Subcutaneous adipose tissue (tissue), 4 donors: ENCODE results near the gene ARIH2. TPM values are rescaled to one million over a fixed set of nuclear protein-coding genes. Genes with fewer than 3 reads are reported as not detected.

Experiments
- CTCF ChIP-seq: fragments of 450-650 bp; IDR thresholded peaks from one replicate; pipeline ENCODE4 v1.5.1; 2016; ENCODE audit warnings: low read depth, mild to moderate bottlenecking, control low read depth, antibody characterized with exemption, moderate library complexity
- total RNA-seq, 4 donors: library from RNA; depleted of rRNA; stranded (reverse); fragments of >200 nt; gene quantifications; one replicate each; pipeline ENCODE4 v1.1.0, GENCODE V29; 2016

Gene ARIH2
- total RNA-seq, 4 donors from 2014 or later, result 63.4 to 110 (median 80.2) TPM

- no peak for TF ChIP-seq CTCF
Measured at GRCh38 chr3:49006408-49007067, 87.9 kb downstream of the ARIH2 start.

DNA sequence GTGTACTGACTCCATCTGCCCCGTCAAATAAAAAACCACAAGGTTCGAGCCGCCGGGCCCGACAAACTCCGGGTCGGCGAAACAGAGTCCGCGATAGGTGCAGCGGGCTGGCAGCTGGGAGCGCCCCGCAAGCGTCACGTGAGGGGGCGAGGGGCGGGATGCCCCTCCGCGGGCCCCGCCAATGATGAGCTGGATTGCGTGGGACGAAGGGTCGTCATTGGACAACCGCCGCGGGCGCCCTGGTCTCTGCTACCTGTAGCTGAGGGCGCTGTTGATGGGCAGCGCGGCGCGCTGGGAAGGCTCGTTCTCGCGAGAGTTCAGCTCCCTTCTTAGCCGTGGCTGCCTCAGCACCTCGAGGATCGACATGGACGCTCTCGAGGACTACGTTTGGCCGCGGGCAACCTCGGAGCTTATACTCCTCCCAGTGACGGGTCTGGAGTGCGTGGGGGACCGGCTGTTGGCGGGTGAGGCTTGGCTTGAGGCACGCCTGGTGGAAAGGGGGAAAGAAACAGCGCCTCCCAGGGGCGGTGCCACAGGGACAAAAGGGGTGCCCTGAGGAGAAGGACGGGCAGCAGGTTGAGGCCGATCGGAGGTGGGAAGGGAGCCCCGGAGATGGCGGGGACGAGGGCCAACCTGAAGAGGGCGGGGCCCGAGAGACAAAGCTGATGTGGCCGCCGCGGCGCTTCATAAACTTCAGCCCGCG, 88.6 kb downstream of the ARIH2 start, which contains the start of gene WDR6:
Gene WDR6, plus strand, starts transcription at position 324 of the 703 bp plus-strand sequence. Its CDS starts 41 bp downstream, at position 365.
- TF ChIP-seq CTCF, result no peak

GRCh38 chr3:49007771-49008528, 89.3 kb downstream of the ARIH2 start:
- TF ChIP-seq CTCF, result no peak

DNA sequence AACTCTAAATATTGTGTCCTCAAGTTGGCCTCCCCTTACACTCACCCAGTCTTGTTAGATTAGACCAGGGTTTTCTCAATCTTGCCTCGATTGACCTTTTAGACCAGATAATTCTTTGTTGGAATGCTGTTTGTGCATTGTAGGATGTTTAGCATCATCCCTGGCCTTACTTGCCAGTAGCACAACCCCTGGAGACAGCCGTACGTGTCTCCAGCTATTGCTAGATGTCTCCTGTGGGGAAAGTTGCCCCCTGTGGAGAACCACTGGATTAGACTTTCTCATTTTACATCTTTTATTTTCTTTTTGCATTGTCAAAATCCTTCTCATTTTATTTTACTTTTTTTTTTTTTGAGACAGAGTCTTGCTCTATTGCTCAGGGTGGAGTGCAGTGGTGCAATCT, 90.8 kb downstream of the ARIH2 start:
- no peak for TF ChIP-seq CTCF

- no peak for TF ChIP-seq CTCF
Measured at GRCh38 chr3:49012441-49013017, 93.9 kb downstream of the ARIH2 start.

DNA sequence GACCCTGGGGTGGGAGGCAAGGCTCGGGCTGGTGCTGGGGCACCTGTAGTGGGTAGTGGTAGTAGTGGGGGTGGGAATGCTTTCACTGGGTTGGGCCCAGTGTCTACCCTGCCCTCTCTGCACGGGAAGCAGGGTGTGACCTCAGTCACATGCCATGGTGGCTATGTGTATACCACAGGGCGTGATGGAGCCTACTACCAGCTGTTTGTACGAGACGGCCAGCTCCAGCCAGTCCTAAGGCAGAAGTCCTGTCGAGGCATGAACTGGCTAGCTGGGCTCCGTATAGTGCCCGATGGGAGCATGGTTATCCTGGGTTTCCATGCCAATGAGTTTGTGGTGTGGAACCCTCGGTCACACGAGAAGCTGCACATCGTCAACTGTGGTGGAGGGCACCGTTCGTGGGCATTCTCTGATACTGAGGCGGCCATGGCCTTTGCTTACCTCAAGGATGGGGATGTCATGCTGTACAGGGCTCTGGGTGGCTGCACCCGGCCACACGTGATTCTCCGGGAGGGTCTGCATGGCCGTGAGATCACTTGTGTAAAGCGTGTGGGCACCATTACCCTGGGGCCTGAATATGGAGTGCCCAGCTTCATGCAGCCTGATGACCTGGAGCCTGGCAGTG, 94.6 kb downstream of the ARIH2 start:
- no peak for TF ChIP-seq CTCF
